ENCODE data around the gene ANP32E. TPM values are rescaled to one million over a fixed set of nuclear protein-coding genes. Genes with fewer than 3 reads are reported as not detected.

Gene ANP32E
- total RNA-seq (41.7 TPM), polyA plus RNA-seq (ENCODE audit: insufficient read depth, low read depth, low replicate concordance) (22.1 TPM)
- long read RNA-seq, donor 1, transcript ANP32E-208 (7 exons, 3,451 nt), result major isoform, 17 of 64 reads
- long read RNA-seq, donor 1, partial matches to known transcripts, result 47 of 64 reads
- long read RNA-seq, donor 1, other reads (novel, unspliced or antisense), result 0 of 64 reads
- long read RNA-seq, donor 2, transcript ANP32E-208 (7 exons, 3,451 nt), result major isoform, 18 of 271 reads
- long read RNA-seq, donor 2, partial matches to known transcripts, result 128 of 271 reads
- long read RNA-seq, donor 2, other reads (novel, unspliced or antisense), result 125 of 271 reads
- long read RNA-seq, donor 3, transcript ANP32E-208 (7 exons, 3,451 nt), result major isoform, 20 of 231 reads
- long read RNA-seq, donor 3, partial matches to known transcripts, result 141 of 231 reads
- long read RNA-seq, donor 3, other reads (novel, unspliced or antisense), result 69 of 231 reads
- long read RNA-seq, donor 4, transcript ANP32E-208 (7 exons, 3,451 nt), result major isoform, 23 of 41 reads
- long read RNA-seq, donor 4, partial matches to known transcripts, result 12 of 41 reads
- long read RNA-seq, donor 4, other reads (novel, unspliced or antisense), result 6 of 41 reads
- long read RNA-seq, donor 5, partial matches to known transcripts, result 0 of 3 reads
- long read RNA-seq, donor 5, other reads (novel, unspliced or antisense), result 0 of 3 reads
- long read RNA-seq, donor 6, transcript ANP32E-208 (7 exons, 3,451 nt), result major isoform, 31 of 95 reads
- long read RNA-seq, donor 6, partial matches to known transcripts, result 64 of 95 reads
- long read RNA-seq, donor 6, other reads (novel, unspliced or antisense), result 0 of 95 reads
- long read RNA-seq, donor 7, transcript ANP32E-208 (7 exons, 3,451 nt), result major isoform, 25 of 40 reads
- long read RNA-seq, donor 7, partial matches to known transcripts, result 8 of 40 reads
- long read RNA-seq, donor 7, other reads (novel, unspliced or antisense), result 7 of 40 reads
- long read RNA-seq, donor 8, transcript ANP32E-208 (7 exons, 3,451 nt), result major isoform, 17 of 52 reads
- long read RNA-seq, donor 8, partial matches to known transcripts, result 35 of 52 reads
- long read RNA-seq, donor 8, other reads (novel, unspliced or antisense), result 0 of 52 reads
- long read RNA-seq, donor 9, transcript ANP32E-208 (7 exons, 3,451 nt), result major isoform, 5 of 5 reads
- long read RNA-seq, donor 9, partial matches to known transcripts, result 0 of 5 reads
- long read RNA-seq, donor 9, other reads (novel, unspliced or antisense), result 0 of 5 reads
- long read RNA-seq, donor 10, transcript ANP32E-208 (7 exons, 3,451 nt), result major isoform, 17 of 33 reads
- long read RNA-seq, donor 10, partial matches to known transcripts, result 16 of 33 reads
- long read RNA-seq, donor 10, other reads (novel, unspliced or antisense), result 0 of 33 reads

GRCh38 chr1:150235852-150236613, at the start of gene ANP32E:
TSS of gene ANP32E (minus strand) at chr1:150236112. CDS start at chr1:150235786, 326 bp downstream.
- Histone ChIP-seq H3K9me3 (ENCODE audit: control insufficient read depth in 2 of 3, insufficient read depth in 1 of 3, low read length in 3 of 3) (no peaks in the 10 kb centered on the region), H3K4me3 (ENCODE audit: low read length in 3 of 3) (peak within 1 kb of the TSS; percentile 80 to 98 (median 92)), H3K27ac (ENCODE audit: low read depth in 2 of 2, low read length in 2 of 2) (peak within 1 kb of the TSS; percentile 93 to 94), H3K9ac (ENCODE audit: low read length in 3 of 3) (peak within 1 kb of the TSS; percentile 72 to 97 (median 97)), H3K4me1 (ENCODE audit: control insufficient read depth in 2 of 3, insufficient read depth in 2 of 3, low read depth in 1 of 3, low read length in 3 of 3) (peaks cover 0 to 3% (median 0%) of the 10 kb centered on the region in 3 donors), H3K27me3 (ENCODE audit: control insufficient read depth, insufficient read depth, low read length) (no peaks in the 10 kb centered on the region), H3K36me3 (ENCODE audit: control insufficient read depth in 2 of 3, insufficient read depth in 3 of 3, low read length in 3 of 3) (no peaks in the 10 kb centered on the region)
- FAIRE-seq (peak; percentile 99), DNase-seq (peak; percentile 97 to 100 (median 99))
- no peak for TF ChIP-seq CTCF (IDR thresholded peaks at IDR 0.05; ENCODE audit: borderline replicate concordance, extremely low read depth, insufficient read depth)
- intact Hi-C loops (cut with DNase I), result no loop called here

- Histone ChIP-seq H3K36me3 (ENCODE audit: control insufficient read depth in 2 of 3, insufficient read depth in 3 of 3, low read length in 3 of 3) (peaks cover 0 to 7% (median 6%) of the 10 kb centered on the region in 3 donors), H3K4me3 (ENCODE audit: low read length in 3 of 3) (peak overlapping the region in 2 of 3 donors; percentile 81 to 93), H3K4me1 (ENCODE audit: control insufficient read depth in 2 of 3, insufficient read depth in 2 of 3, low read depth in 1 of 3, low read length in 3 of 3) (peaks cover 0 to 22% (median 15%) of the 10 kb centered on the region in 3 donors), H3K27me3 (ENCODE audit: control insufficient read depth, insufficient read depth, low read length) (no peaks in the 10 kb centered on the region), H3K9ac (ENCODE audit: low read length in 3 of 3) (peak overlapping the region in 1 of 3 donors; percentile 82), H3K27ac (ENCODE audit: low read depth in 2 of 2, low read length in 2 of 2) (no peak overlapping the region), H3K9me3 (ENCODE audit: control insufficient read depth in 2 of 3, insufficient read depth in 1 of 3, low read length in 3 of 3) (no peaks in the 10 kb centered on the region)
- no peak for FAIRE-seq
- DNase-seq, result peak in 1 of 5 donors; percentile 39
- intact Hi-C loops (cut with DNase I), result no loop called here
- TF ChIP-seq CTCF (IDR thresholded peaks at IDR 0.05; ENCODE audit: borderline replicate concordance, extremely low read depth, insufficient read depth), result no peak
Measured at GRCh38 chr1:150283260-150283659, 47.3 kb upstream of the ANP32E start.

GRCh38 chr1:150282558-150282958, 46.6 kb upstream of the ANP32E start:
- no peaks in the 10 kb centered on the region for H3K27me3 ChIP-seq (ENCODE audit: control insufficient read depth, insufficient read depth, low read length)
- FAIRE-seq, result no peak
- peaks cover 0 to 22% (median 15%) of the 10 kb centered on the region in 3 donors for H3K4me1 ChIP-seq (ENCODE audit: control insufficient read depth in 2 of 3, insufficient read depth in 2 of 3, low read depth in 1 of 3, low read length in 3 of 3)
- TF ChIP-seq CTCF (IDR thresholded peaks at IDR 0.05; ENCODE audit: borderline replicate concordance, extremely low read depth, insufficient read depth), result no peak
- peak overlapping the region; percentile 39 to 51 for H3K27ac ChIP-seq (ENCODE audit: low read depth in 2 of 2, low read length in 2 of 2)
- peaks cover 0 to 6% (median 5%) of the 10 kb centered on the region in 3 donors for H3K36me3 ChIP-seq (ENCODE audit: control insufficient read depth in 2 of 3, insufficient read depth in 3 of 3, low read length in 3 of 3)
- peak overlapping the region; percentile 80 to 93 (median 81) for H3K4me3 ChIP-seq (ENCODE audit: low read length in 3 of 3)
- no peaks in the 10 kb centered on the region for H3K9me3 ChIP-seq (ENCODE audit: control insufficient read depth in 2 of 3, insufficient read depth in 1 of 3, low read length in 3 of 3)
- intact Hi-C loops (cut with DNase I), result no loop called here
- H3K9ac ChIP-seq (ENCODE audit: low read length in 3 of 3), result peak overlapping the region; percentile 16 to 82 (median 66)
- DNase-seq, result no peak

Data from kidney (tissue), 22 donors.